Adrenal gland (tissue), 12 donors: ENCODE data around the gene NUP188. TPM values are rescaled to one million over a fixed set of nuclear protein-coding genes. Genes with fewer than 3 reads are reported as not detected.

Experiments
- DNase-seq, 7 donors: peaks; one replicate each; pipeline ENCODE4 v3.0.0-alpha.2; 2019 to 2020
- H3K27ac ChIP-seq, 5 donors: fragments of 200-600 bp; sonication (generic) in 4 of 5; 1 replicate in 3 of 5; 2 replicates in 2 of 5; pipeline versions ENCODE4 v1.5.1 to v1.8.0; 2016 to 2020; ENCODE audit warnings: mild to moderate bottlenecking in 1 of 5
- H3K27me3 ChIP-seq: fragments of 200-600 bp; 2 replicates; pipeline ENCODE4 v1.8.0; 2021
- H3K36me3 ChIP-seq, 2 donors: fragments of 200-600 bp; replicated peaks in 1 of 2; 1 replicate in 1 of 2; 2 replicates in 1 of 2; pipeline versions ENCODE4 v1.5.1 to v1.8.0; 2018 to 2022
- H3K4me1 ChIP-seq, 2 donors: fragments of 200-600 bp; replicated peaks in 1 of 2; 1 replicate in 1 of 2; 2 replicates in 1 of 2; pipeline versions ENCODE4 v1.5.1 to v1.8.0; 2018 to 2021
- H3K4me3 ChIP-seq, 4 donors: fragments of 200-600 bp; sonication (generic) in 3 of 4; one replicate each; pipeline ENCODE4 v1.5.1; 2016 to 2018
- H3K9me3 ChIP-seq, 3 donors: fragments of 200-600 bp; sonication (generic) in 1 of 3; replicated peaks in 1 of 3; 1 replicate in 2 of 3; 2 replicates in 1 of 3; pipeline versions ENCODE4 v1.5.1 to v1.8.0; 2016 to 2021
- CTCF ChIP-seq, 6 experiments: fragments of 450-650 bp in 4 of 6; fragments of 200-600 bp in 2 of 6; sonication (generic) in 1 of 6; IDR thresholded peaks; 1 replicate in 5 of 6; 2 replicates in 1 of 6; pipeline versions ENCODE4 v1.5.1 to v1.8.0; 2016 to 2021; ENCODE audit warnings: antibody characterized with exemption in 6 of 6, mild to moderate bottlenecking in 2 of 6, moderate library complexity in 1 of 6
- POLR2A ChIP-seq, 2 donors: fragments of 450-650 bp; IDR thresholded peaks; one replicate each; pipeline ENCODE4 v1.6.1; 2017; ENCODE audit warnings: antibody characterized with exemption in 2 of 2, mild to moderate bottlenecking in 2 of 2, moderate library complexity in 1 of 2
- WGBS, 4 donors: extraction: QIAGEN DNeasy Blood & Tissue Kit in 2 of 4; methylation state at CpG; one replicate each; pipeline versions ENCODE4 v1.1.5 to v1.1.7; 2013 to 2017; 5-methylcytosine and 5-hydroxymethylcytosine counted together
- intact Hi-C, 2 donors: fragments of 100-400 bp; cut with DNase I; formaldehyde crosslinking; loops; one replicate each; pipeline versions ENCODE4 v1.14.1 to v1.15.0; 2022 to 2023
- polyA plus RNA-seq, 3 donors: library from polyadenylated mRNA; stranded (reverse); fragments of 200-250 nt in 2 of 3; fragments of 350-450 nt in 1 of 3; fragmentation: Illumina TruSeq in 1 of 3; extraction: RNeasy Lipid Tissue Mini Kit (QIAGEN cat#74804) in 1 of 3; gene quantifications; one replicate each; pipeline ENCODE4 v1.2.3, GENCODE V29; 2013 to 2014
- total RNA-seq, 9 donors: library from RNA; depleted of rRNA in 4 of 9; stranded (reverse); fragments of >200 nt in 4 of 9; fragments of 120-200 nt in 1 of 9; fragmentation: NEBNext Ultra II Directional in 1 of 9; extraction: Animal tissue kit (Norgen Biotek cat#: 25700) in 1 of 9; gene quantifications; one replicate each; pipeline versions ENCODE4 v1.1.0 to v1.2.4, GENCODE V29; 2013 to 2023
- donor health status: healthy with polysubstance abuse.
- donor health status: Bipolar disorder and iron deficiency.
- donor health status: DM: yes; HTN: yes; CAD: no.
- donor health status: DM: no; HTN: no; CAD: no.
- donor health status: DM: no; HTN: no; CAD: no.
- donor health status: DM: yes; HTN: yes; CAD: no.

Gene NUP188
- total and polyA plus RNA-seq, 12 donors: 20.2 to 122 (median 31.8) TPM

DNA sequence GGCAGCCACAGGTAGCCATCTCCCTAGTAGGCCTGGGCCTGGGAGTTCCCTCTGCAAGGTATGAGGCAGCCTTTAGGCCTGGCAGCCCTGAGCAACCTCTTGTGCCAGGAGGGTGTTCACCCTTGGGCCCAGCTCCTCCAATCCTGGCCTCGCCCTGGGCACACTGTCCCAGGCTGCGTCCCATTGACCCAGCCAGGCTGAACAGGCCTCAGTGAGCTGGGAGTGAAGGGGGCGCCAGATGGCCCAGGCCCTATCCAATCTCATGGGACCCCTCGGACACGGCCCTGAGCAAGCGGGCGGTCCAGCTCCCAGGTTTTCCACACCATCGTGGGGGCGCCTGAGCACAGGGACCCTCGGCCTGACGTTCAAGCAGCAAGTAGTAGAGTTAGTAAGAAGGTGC lies 66.2 kb downstream of the NUP188 start:
- intact Hi-C loops: no loop called here
- H3K36me3 ChIP-seq: peaks cover 0 to 39% of the 10 kb centered on the region in 2 donors

GRCh38 chr9:129014124-129014523 lies 66.6 kb downstream of the NUP188 start:
- intact Hi-C loops: no loop called here
- Histone ChIP-seq H3K4me3 (no peak overlapping the region), H3K36me3 (peaks cover 0 to 39% of the 10 kb centered on the region in 2 donors), H3K9me3 (no peaks in the 10 kb centered on the region), H3K27ac (no peak overlapping the region), H3K4me1 (no peaks in the 10 kb centered on the region), H3K27me3 (no peaks in the 10 kb centered on the region)
- DNase-seq: no peak
- 87 to 95% (median 93%) methylated on average over 4 to 11 of the region's 11 CpGs for WGBS, 4 donors
- TF ChIP-seq POLR2A (IDR thresholded peaks at IDR 0.05): no peak

More for the DNA sequence above, 66.2 kb downstream of the NUP188 start:
- Histone ChIP-seq H3K4me1 (no peaks in the 10 kb centered on the region), H3K9me3 (no peaks in the 10 kb centered on the region), H3K4me3 (no peak overlapping the region), H3K27ac (no peak overlapping the region), H3K27me3 (no peaks in the 10 kb centered on the region)
- TF ChIP-seq POLR2A (IDR thresholded peaks at IDR 0.05) (no peak), CTCF (IDR thresholded peaks at IDR 0.05) (no peak)
- DNase-seq: no peak
- WGBS, 4 donors: 92 to 98% (median 94%) methylated on average over 6 to 11 of the region's 11 CpGs

DNA sequence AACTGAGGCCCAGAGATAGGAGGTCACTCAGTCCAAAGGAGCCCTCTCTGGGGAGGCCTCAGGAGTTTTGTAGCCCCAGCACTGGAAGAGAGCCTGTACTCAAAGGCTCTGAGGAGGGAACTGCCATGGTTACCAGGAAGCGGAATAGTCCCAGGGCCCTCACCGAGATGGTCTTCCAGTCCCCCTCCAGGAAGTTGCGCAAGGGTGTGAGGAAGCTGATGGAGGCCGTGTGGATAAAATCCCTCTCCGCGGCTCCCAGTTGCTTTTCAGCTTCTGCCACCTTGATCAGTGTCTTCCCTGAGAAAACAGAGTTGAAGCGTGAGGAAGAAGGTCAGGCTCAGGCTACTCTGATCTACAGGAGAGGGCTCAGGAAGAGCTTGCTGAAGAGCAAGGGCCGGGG lies 67.1 kb downstream of the NUP188 start:
- intact Hi-C loops: no loop called here
- no peak overlapping the region for H3K4me3 ChIP-seq
- 68 to 83% (median 77%) methylated on average over 5 to 8 of the region's 8 CpGs for WGBS, 4 donors
- no peaks in the 10 kb centered on the region for H3K9me3 ChIP-seq
- H3K36me3 ChIP-seq: peaks cover 0 to 43% of the 10 kb centered on the region in 2 donors
- DNase-seq: no peak
- H3K27ac ChIP-seq: no peak overlapping the region
- TF ChIP-seq POLR2A (IDR thresholded peaks at IDR 0.05) (no peak), CTCF (IDR thresholded peaks at IDR 0.05) (no peak)
- H3K4me1 ChIP-seq: no peaks in the 10 kb centered on the region
- H3K27me3 ChIP-seq: no peaks in the 10 kb centered on the region

DNA sequence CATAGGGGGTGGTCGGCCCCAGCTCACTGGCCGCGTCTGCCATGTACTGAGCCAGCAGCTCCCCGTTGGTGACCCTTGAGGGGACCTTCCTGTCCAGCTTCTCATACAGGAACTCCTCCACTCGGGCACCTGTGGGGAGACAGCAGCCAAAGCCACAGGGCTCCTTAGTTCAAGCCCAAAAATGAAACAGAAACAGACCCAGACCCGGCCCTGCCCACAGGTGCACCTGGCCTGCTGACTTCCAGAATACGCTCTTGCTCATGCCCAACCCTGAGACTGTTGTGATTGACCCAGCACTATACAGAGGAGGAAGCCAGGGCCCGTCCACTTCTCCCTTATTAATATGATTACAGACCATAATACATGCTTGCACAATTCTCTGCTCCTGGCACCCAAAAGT lies 73.6 kb downstream of the NUP188 start:
- intact Hi-C loops: no loop called here
- TF ChIP-seq POLR2A (IDR thresholded peaks at IDR 0.05) (no peak), CTCF (IDR thresholded peaks at IDR 0.05) (no peak)
- Histone ChIP-seq H3K27ac (peak overlapping the region in 4 of 5 donors; percentile 32 to 76 (median 54)), H3K9me3 (no peaks in the 10 kb centered on the region), H3K27me3 (no peaks in the 10 kb centered on the region), H3K4me1 (peaks cover 13 to 24% of the 10 kb centered on the region in 2 donors), H3K4me3 (no peak overlapping the region), H3K36me3 (peaks cover 0 to 4% of the 10 kb centered on the region in 2 donors)
- peak in 6 of 7 donors; percentile 43 to 78 (median 66) for DNase-seq
- 50 to 70% (median 60%) methylated on average over 7 to 8 of the region's 8 CpGs for WGBS, 4 donors

DNA sequence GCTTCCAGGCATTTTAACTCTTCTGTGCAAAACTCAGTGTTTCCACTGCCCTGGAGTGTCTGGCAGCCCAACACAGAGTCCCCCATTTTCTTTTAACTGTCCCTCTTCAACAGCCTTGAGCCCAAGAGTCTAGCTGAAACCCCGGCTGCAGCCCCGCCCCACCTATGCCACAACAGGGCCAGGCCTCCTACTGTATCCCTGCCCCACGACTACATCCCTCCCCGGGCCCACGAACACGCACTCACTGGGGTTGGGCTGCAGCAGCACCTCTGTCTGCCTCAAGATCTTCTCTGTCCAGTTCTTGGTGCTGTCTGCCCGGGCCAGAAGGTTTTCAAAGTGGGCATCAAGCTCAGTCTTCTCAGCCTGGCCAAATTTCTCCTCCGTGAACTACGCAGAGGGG lies 74.5 kb downstream of the NUP188 start:
- WGBS, 4 donors: 64 to 75% (median 70%) methylated on average over 9 of the region's 9 CpGs
- Histone ChIP-seq H3K4me1 (peaks cover 20 to 34% of the 10 kb centered on the region in 2 donors), H3K9me3 (no peaks in the 10 kb centered on the region), H3K27ac (peak overlapping the region in 4 of 5 donors; percentile 39 to 78 (median 68)), H3K27me3 (no peaks in the 10 kb centered on the region), H3K36me3 (peaks cover 0 to 4% of the 10 kb centered on the region in 2 donors), H3K4me3 (no peak overlapping the region)
- TF ChIP-seq POLR2A (IDR thresholded peaks at IDR 0.05) (no peak), CTCF (IDR thresholded peaks at IDR 0.05) (no peak)
- intact Hi-C loops: no loop called here
- no peak for DNase-seq
